H1 (cell line): ENCODE data around the gene PHRF1. TPM values are rescaled to one million over a fixed set of nuclear protein-coding genes. Genes with fewer than 3 reads are reported as not detected.

Experiments used
- CEBPB ChIP-seq: IDR thresholded peaks from 2 replicates; pipeline ENCODE4 v1.6.1; 2012; ENCODE audit warnings: low read depth, low read length
- EP300 ChIP-seq, 2 experiments: IDR thresholded peaks; 1 replicate in 1 of 2; 2 replicates in 1 of 2; pipeline ENCODE4 v1.6.1; 2011 to 2012; ENCODE audit warnings: low read depth in 2 of 2, low read length in 2 of 2, mild to moderate bottlenecking in 2 of 2, borderline replicate concordance in 1 of 2, inconsistent platforms in 1 of 2, moderate library complexity in 1 of 2
- GABPA ChIP-seq: IDR thresholded peaks from 2 replicates; pipeline ENCODE4 v1.6.1; 2011; ENCODE audit warnings: mild to moderate bottlenecking, low read length, moderate library complexity, borderline replicate concordance; ENCODE audit not compliant: insufficient read depth
- RXRA ChIP-seq: IDR thresholded peaks from 2 replicates; pipeline ENCODE4 v1.6.1; 2011; ENCODE audit warnings: low read depth, mild to moderate bottlenecking, low read length, moderate library complexity; ENCODE audit not compliant: insufficient read depth
- SIRT6 ChIP-seq: IDR thresholded peaks from one replicate; pipeline ENCODE4 v1.7.1; 2012; ENCODE audit warnings: low read length, inconsistent platforms
- SIX5 ChIP-seq: IDR thresholded peaks from 2 replicates; pipeline ENCODE4 v1.6.1; 2011; ENCODE audit warnings: mild to moderate bottlenecking, low read depth, low read length
- polyA plus RNA-seq, 7 experiments: library from polyadenylated mRNA; depleted of rRNA in 3 of 7; stranded (reverse) in 5 of 7; unstranded in 2 of 7; fragments of >200 nt in 5 of 7; fragments of 200-250 nt in 2 of 7; gene quantifications; 1 replicate in 5 of 7; 2 replicates in 1 of 7; 4 replicates in 1 of 7; pipeline versions ENCODE4 v1.2.1 to v1.2.3, GENCODE V29; 2011 to 2013; ENCODE audit warnings: missing spikeins in 2 of 7, mixed read lengths in 2 of 7
- total RNA-seq: library from RNA; stranded (reverse); fragmentation: NEBNext Ultra II Directional; extraction: Animal tissue kit (Norgen Biotek cat#: 25700); gene quantifications from 2 replicates; pipeline ENCODE4 v1.2.1, GENCODE V29; 2021
- TF ChIP-seq, protein P1 (sequence below): fragments of 300-600 bp; sonication (generic); IDR thresholded peaks from 2 replicates; pipeline ENCODE4 v1.7.1; 2012; ENCODE audit warnings: low read length, moderate library complexity, mild to moderate bottlenecking, inconsistent platforms; ENCODE audit not compliant: insufficient replicate concordance

Gene PHRF1
- total and polyA plus RNA-seq, 2 of the 8 experiments (the other 6 are each of a cell fraction or from before 2014, with no cell fraction given), result 13.4 to 37.3 TPM

- TF ChIP-seq, protein P1, sequence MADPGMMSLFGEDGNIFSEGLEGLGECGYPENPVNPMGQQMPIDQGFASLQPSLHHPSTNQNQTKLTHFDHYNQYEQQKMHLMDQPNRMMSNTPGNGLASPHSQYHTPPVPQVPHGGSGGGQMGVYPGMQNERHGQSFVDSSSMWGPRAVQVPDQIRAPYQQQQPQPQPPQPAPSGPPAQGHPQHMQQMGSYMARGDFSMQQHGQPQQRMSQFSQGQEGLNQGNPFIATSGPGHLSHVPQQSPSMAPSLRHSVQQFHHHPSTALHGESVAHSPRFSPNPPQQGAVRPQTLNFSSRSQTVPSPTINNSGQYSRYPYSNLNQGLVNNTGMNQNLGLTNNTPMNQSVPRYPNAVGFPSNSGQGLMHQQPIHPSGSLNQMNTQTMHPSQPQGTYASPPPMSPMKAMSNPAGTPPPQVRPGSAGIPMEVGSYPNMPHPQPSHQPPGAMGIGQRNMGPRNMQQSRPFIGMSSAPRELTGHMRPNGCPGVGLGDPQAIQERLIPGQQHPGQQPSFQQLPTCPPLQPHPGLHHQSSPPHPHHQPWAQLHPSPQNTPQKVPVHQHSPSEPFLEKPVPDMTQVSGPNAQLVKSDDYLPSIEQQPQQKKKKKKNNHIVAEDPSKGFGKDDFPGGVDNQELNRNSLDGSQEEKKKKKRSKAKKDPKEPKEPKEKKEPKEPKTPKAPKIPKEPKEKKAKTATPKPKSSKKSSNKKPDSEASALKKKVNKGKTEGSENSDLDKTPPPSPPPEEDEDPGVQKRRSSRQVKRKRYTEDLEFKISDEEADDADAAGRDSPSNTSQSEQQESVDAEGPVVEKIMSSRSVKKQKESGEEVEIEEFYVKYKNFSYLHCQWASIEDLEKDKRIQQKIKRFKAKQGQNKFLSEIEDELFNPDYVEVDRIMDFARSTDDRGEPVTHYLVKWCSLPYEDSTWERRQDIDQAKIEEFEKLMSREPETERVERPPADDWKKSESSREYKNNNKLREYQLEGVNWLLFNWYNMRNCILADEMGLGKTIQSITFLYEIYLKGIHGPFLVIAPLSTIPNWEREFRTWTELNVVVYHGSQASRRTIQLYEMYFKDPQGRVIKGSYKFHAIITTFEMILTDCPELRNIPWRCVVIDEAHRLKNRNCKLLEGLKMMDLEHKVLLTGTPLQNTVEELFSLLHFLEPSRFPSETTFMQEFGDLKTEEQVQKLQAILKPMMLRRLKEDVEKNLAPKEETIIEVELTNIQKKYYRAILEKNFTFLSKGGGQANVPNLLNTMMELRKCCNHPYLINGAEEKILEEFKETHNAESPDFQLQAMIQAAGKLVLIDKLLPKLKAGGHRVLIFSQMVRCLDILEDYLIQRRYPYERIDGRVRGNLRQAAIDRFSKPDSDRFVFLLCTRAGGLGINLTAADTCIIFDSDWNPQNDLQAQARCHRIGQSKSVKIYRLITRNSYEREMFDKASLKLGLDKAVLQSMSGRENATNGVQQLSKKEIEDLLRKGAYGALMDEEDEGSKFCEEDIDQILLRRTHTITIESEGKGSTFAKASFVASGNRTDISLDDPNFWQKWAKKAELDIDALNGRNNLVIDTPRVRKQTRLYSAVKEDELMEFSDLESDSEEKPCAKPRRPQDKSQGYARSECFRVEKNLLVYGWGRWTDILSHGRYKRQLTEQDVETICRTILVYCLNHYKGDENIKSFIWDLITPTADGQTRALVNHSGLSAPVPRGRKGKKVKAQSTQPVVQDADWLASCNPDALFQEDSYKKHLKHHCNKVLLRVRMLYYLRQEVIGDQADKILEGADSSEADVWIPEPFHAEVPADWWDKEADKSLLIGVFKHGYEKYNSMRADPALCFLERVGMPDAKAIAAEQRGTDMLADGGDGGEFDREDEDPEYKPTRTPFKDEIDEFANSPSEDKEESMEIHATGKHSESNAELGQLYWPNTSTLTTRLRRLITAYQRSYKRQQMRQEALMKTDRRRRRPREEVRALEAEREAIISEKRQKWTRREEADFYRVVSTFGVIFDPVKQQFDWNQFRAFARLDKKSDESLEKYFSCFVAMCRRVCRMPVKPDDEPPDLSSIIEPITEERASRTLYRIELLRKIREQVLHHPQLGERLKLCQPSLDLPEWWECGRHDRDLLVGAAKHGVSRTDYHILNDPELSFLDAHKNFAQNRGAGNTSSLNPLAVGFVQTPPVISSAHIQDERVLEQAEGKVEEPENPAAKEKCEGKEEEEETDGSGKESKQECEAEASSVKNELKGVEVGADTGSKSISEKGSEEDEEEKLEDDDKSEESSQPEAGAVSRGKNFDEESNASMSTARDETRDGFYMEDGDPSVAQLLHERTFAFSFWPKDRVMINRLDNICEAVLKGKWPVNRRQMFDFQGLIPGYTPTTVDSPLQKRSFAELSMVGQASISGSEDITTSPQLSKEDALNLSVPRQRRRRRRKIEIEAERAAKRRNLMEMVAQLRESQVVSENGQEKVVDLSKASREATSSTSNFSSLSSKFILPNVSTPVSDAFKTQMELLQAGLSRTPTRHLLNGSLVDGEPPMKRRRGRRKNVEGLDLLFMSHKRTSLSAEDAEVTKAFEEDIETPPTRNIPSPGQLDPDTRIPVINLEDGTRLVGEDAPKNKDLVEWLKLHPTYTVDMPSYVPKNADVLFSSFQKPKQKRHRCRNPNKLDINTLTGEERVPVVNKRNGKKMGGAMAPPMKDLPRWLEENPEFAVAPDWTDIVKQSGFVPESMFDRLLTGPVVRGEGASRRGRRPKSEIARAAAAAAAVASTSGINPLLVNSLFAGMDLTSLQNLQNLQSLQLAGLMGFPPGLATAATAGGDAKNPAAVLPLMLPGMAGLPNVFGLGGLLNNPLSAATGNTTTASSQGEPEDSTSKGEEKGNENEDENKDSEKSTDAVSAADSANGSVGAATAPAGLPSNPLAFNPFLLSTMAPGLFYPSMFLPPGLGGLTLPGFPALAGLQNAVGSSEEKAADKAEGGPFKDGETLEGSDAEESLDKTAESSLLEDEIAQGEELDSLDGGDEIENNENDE, result no peak
- TF ChIP-seq SIX5, result no peak
- no peak for TF ChIP-seq RXRA
- TF ChIP-seq GABPA, result no peak
- TF ChIP-seq CEBPB, result no peak
- no peak for TF ChIP-seq SIRT6
- no peak for TF ChIP-seq EP300 (IDR thresholded peaks at IDR 0.05; ENCODE audit: borderline replicate concordance in 1 of 2, low read depth in 2 of 2, low read length in 2 of 2)
- TF ChIP-seq, all 59 proteins: peak for 0
These were observed 41.1 kb downstream of the PHRF1 start (continued) for GRCh38 chr11:617199-617911.
